GM06990 (cell line): Measurements from ENCODE around the gene TNFSF18.

ENCODE experiments used
- DNase-seq: peaks from one replicate; pipeline ENCODE4 v3.0.0-alpha.2; 2011; ENCODE audit not compliant: insufficient read length; ENCODE audit errors: extremely low read depth
- H3K27me3 ChIP-seq: replicated peaks from 2 replicates; pipeline ENCODE4 v1.6.0; 2011; ENCODE audit warnings: low read length; ENCODE audit not compliant: control insufficient read depth, insufficient read depth
- H3K36me3 ChIP-seq: 2 replicates; pipeline ENCODE4 v1.5.1; 2011; ENCODE audit warnings: low read length; ENCODE audit not compliant: control insufficient read depth, insufficient read depth
- H3K4me3 ChIP-seq: replicated peaks from 2 replicates; pipeline ENCODE4 v1.5.1; 2011; ENCODE audit warnings: low read depth, mild to moderate bottlenecking, control low read depth, low read length
- CTCF ChIP-seq: IDR thresholded peaks from 2 replicates; pipeline ENCODE4 v1.5.1; 2011; ENCODE audit warnings: low read length, control low read depth, mild to moderate bottlenecking, inconsistent platforms; ENCODE audit not compliant: insufficient read depth, poor library complexity, severe bottlenecking

TNFSF18 gene

GRCh38 chr1:173049322-173049633, 1.5 kb downstream of the TNFSF18 start:
- TF ChIP-seq CTCF, result no peak

GRCh38 chr1:173048621-173049321, 2.0 kb downstream of the TNFSF18 start:
- Histone ChIP-seq H3K27me3 (no peaks in the 10 kb centered on the region), H3K4me3 (no peak overlapping the region), H3K36me3 (no peaks in the 10 kb centered on the region)
- DNase-seq, result no peak
- TF ChIP-seq CTCF, result no peak

More at GRCh38 chr1:173049322-173049633, 1.5 kb downstream of the TNFSF18 start:
- Histone ChIP-seq H3K27me3 (no peaks in the 10 kb centered on the region), H3K36me3 (no peaks in the 10 kb centered on the region), H3K4me3 (no peak overlapping the region)
- DNase-seq, result no peak

- no peak for TF ChIP-seq CTCF
- Histone ChIP-seq H3K36me3 (no peaks in the 10 kb centered on the region), H3K27me3 (no peaks in the 10 kb centered on the region), H3K4me3 (no peak overlapping the region)
- no peak for DNase-seq
Measured at GRCh38 chr1:173044656-173045055, 6.1 kb downstream of the TNFSF18 start.

GRCh38 chr1:173043253-173043652, 7.5 kb downstream of the TNFSF18 start:
- DNase-seq, result no peak
- Histone ChIP-seq H3K27me3 (no peaks in the 10 kb centered on the region), H3K4me3 (no peak overlapping the region), H3K36me3 (no peaks in the 10 kb centered on the region)
- no peak for TF ChIP-seq CTCF

GRCh38 chr1:173042806-173043205, 7.9 kb downstream of the TNFSF18 start:
- TF ChIP-seq CTCF, result no peak
- H3K36me3 ChIP-seq, result no peaks in the 10 kb centered on the region
- no peak for DNase-seq
- no peak overlapping the region for H3K4me3 ChIP-seq
- no peaks in the 10 kb centered on the region for H3K27me3 ChIP-seq

GRCh38 chr1:173039626-173040025, 11.1 kb downstream of the TNFSF18 start:
- Histone ChIP-seq H3K27me3 (no peaks in the 10 kb centered on the region), H3K4me3 (no peak overlapping the region), H3K36me3 (no peaks in the 10 kb centered on the region)
- TF ChIP-seq CTCF, result no peak
- no peak for DNase-seq
